OCI-LY1 (cell line): Measurements from ENCODE around the gene PRKAR2B.

ENCODE experiments used
- H2AFZ ChIP-seq: fragments of 200-600 bp; sonication (generic), shearing (Covaris generic); 2 replicates; pipeline ENCODE4 v1.6.0; 2014; ENCODE audit warnings: antibody characterized with exemption, mild to moderate bottlenecking, low read length
- H3F3A ChIP-seq: fragments of 200-600 bp; sonication (generic), shearing (Covaris generic); 2 replicates; pipeline ENCODE4 v1.6.0; 2014; ENCODE audit warnings: mild to moderate bottlenecking, antibody characterized with exemption, low read length, moderate library complexity; ENCODE audit not compliant: insufficient read depth
- H3K27ac ChIP-seq: fragments of 200-600 bp; sonication (generic); 2 replicates; pipeline ENCODE4 v1.5.1; 2014; ENCODE audit warnings: low read length, mixed run types, mild to moderate bottlenecking, low read depth; ENCODE audit not compliant: poor library complexity, severe bottlenecking
- H3K27me3 ChIP-seq: fragments of 200-600 bp; sonication (generic); 2 replicates; pipeline ENCODE4 v1.6.0; 2014; ENCODE audit warnings: antibody characterized with exemption, mild to moderate bottlenecking, low read length, moderate library complexity; ENCODE audit not compliant: insufficient read depth
- H3K36me3 ChIP-seq: fragments of 200-600 bp; sonication (generic); 2 replicates; pipeline ENCODE4 v1.6.1; 2014; ENCODE audit warnings: mild to moderate bottlenecking, antibody characterized with exemption, low read length, moderate library complexity, mixed read lengths; ENCODE audit not compliant: insufficient read depth
- H3K4me1 ChIP-seq: fragments of 200-600 bp; sonication (generic); 2 replicates; pipeline ENCODE4 v1.5.1; 2014; ENCODE audit warnings: mild to moderate bottlenecking, low read length, moderate library complexity; ENCODE audit not compliant: insufficient read depth, severe bottlenecking
- H3K4me2 ChIP-seq: fragments of 200-600 bp; sonication (generic), shearing (Covaris generic); 2 replicates; pipeline ENCODE4 v1.6.1; 2014; ENCODE audit warnings: low read length
- H3K4me3 ChIP-seq: fragments of 200-600 bp; sonication (generic); 2 replicates; pipeline ENCODE4 v1.5.1; 2014; ENCODE audit warnings: low read length, low read depth, mild to moderate bottlenecking, mixed read lengths; ENCODE audit not compliant: poor library complexity, severe bottlenecking
- H3K79me2 ChIP-seq: fragments of 200-600 bp; shearing (Covaris generic); 2 replicates; pipeline ENCODE4 v1.6.1; 2016; ENCODE audit warnings: mixed run types, low read length, mixed read lengths; ENCODE audit not compliant: insufficient read depth
- H3K9ac ChIP-seq: fragments of 200-600 bp; sonication (generic), shearing (Covaris generic); 2 replicates; pipeline ENCODE4 v1.6.1; 2014; ENCODE audit warnings: mild to moderate bottlenecking, low read length, mixed read lengths
- H3K9me2 ChIP-seq: fragments of 200-600 bp; sonication (generic), shearing (Covaris generic); 2 replicates; pipeline ENCODE4 v1.6.1; 2014; ENCODE audit warnings: low read depth, mild to moderate bottlenecking, low read length, mixed read lengths
- H3K9me3 ChIP-seq: fragments of 200-600 bp; shearing (Covaris generic); 2 replicates; pipeline ENCODE4 v1.6.1; 2014; ENCODE audit warnings: low read length, mixed read lengths
- H4K20me1 ChIP-seq: fragments of 200-600 bp; sonication (generic), shearing (Covaris generic); 2 replicates; pipeline ENCODE4 v1.6.0; 2016; ENCODE audit warnings: mild to moderate bottlenecking, low read length; ENCODE audit not compliant: insufficient read depth
- CTCF ChIP-seq: fragments of 200-600 bp; sonication (generic), shearing (Covaris generic); IDR thresholded peaks from 2 replicates; pipeline ENCODE4 v1.5.1; 2017; ENCODE audit warnings: mild to moderate bottlenecking, antibody characterized with exemption, low read length, moderate library complexity, mixed read lengths
- EZH2 ChIP-seq: fragments of 200-600 bp; sonication (generic), shearing (Covaris generic); IDR thresholded peaks from 2 replicates; pipeline ENCODE4 v1.8.0; 2017; ENCODE audit warnings: borderline replicate concordance, mixed run types, mild to moderate bottlenecking, antibody characterized with exemption, low read length, moderate library complexity, mixed read lengths

The PRKAR2B gene

GRCh38 chr7:107009846-107010203 lies 34.7 kb upstream of the PRKAR2B start:
- H4K20me1 ChIP-seq = no peaks in the 10 kb centered on the region
- no peak overlapping the region for H2AFZ ChIP-seq
- no peaks in the 10 kb centered on the region for H3K36me3 ChIP-seq
- H3K27me3 ChIP-seq = no peaks in the 10 kb centered on the region
- no peaks in the 10 kb centered on the region for H3K9me3 ChIP-seq
- H3F3A ChIP-seq = no peaks in the 10 kb centered on the region
- H3K9ac ChIP-seq = no peak overlapping the region
- H3K4me3 ChIP-seq = no peak overlapping the region
- no peak overlapping the region for H3K4me2 ChIP-seq
- no peak overlapping the region for H3K27ac ChIP-seq
- no peak for TF ChIP-seq CTCF
- no peak for TF ChIP-seq EZH2
- H3K79me2 ChIP-seq = no peaks in the 10 kb centered on the region
- H3K4me1 ChIP-seq = no peaks in the 10 kb centered on the region
- no peaks in the 10 kb centered on the region for H3K9me2 ChIP-seq

- Histone ChIP-seq H3K27me3 (no peaks in the 10 kb centered on the region), H3K9ac (no peak overlapping the region), H3K9me2 (no peaks in the 10 kb centered on the region), H3K36me3 (no peaks in the 10 kb centered on the region), H3F3A (no peaks in the 10 kb centered on the region), H3K4me1 (no peaks in the 10 kb centered on the region), H2AFZ (no peak overlapping the region), H3K4me2 (no peak overlapping the region), H3K79me2 (no peaks in the 10 kb centered on the region), H3K27ac (no peak overlapping the region), H4K20me1 (no peaks in the 10 kb centered on the region), H3K4me3 (no peak overlapping the region), H3K9me3 (no peaks in the 10 kb centered on the region)
- TF ChIP-seq EZH2 (no peak), CTCF (no peak)
These were observed 31.8 kb upstream of the PRKAR2B start for GRCh38 chr7:107012691-107013090.

GRCh38 chr7:107014387-107015023 lies 30.0 kb upstream of the PRKAR2B start:
- no peak overlapping the region for H3K4me3 ChIP-seq
- no peak overlapping the region for H3K27ac ChIP-seq
- H3K9me3 ChIP-seq = no peaks in the 10 kb centered on the region
- H3F3A ChIP-seq = no peaks in the 10 kb centered on the region
- no peak overlapping the region for H3K9ac ChIP-seq
- H3K79me2 ChIP-seq = no peaks in the 10 kb centered on the region
- no peak overlapping the region for H3K4me2 ChIP-seq
- no peaks in the 10 kb centered on the region for H3K9me2 ChIP-seq
- no peak for TF ChIP-seq EZH2
- no peak for TF ChIP-seq CTCF
- no peaks in the 10 kb centered on the region for H3K27me3 ChIP-seq
- no peaks in the 10 kb centered on the region for H3K4me1 ChIP-seq
- H3K36me3 ChIP-seq = no peaks in the 10 kb centered on the region
- H2AFZ ChIP-seq = no peak overlapping the region
- no peaks in the 10 kb centered on the region for H4K20me1 ChIP-seq
